LoVo (cell line): ENCODE results near the gene PRICKLE3.
"Not testable (repeated sequence)": the region's sequence is repeated elsewhere in the genome, so short reads cannot be mapped to it uniquely, and the experiment has no call there.

ENCODE experiments used
- DNase-seq: peaks from one replicate; pipeline ENCODE4 v3.0.0-alpha.2; 2016; ENCODE audit warnings: low spot score

PRICKLE3 gene

GRCh38 chrX:49161632-49162031, 24.5 kb downstream of the PRICKLE3 start:
- DNase-seq = no peak

DNA sequence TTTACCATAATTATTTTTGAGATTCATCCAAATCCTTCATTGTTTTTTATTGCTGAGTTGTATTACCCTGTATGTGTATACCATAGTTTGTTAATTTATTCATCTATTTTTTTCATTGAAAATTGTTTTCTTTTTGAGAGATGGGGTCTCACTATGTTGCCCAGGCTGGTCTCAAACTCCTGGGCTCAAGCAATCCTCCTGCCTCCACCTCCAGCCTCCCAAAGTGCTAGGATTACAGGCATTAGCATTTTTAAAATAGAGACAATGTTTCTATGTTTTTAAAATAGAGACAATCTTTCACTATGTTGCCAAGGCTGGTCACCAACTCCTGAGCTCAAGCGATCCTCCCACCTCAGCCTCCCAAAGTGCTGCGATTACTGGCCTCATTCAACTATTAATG, 25.3 kb downstream of the PRICKLE3 start:
- no peak for DNase-seq

GRCh38 chrX:49157194-49157593, 29.0 kb downstream of the PRICKLE3 start:
- DNase-seq = no peak

- DNase-seq = peak; percentile 70
These were observed 30.0 kb downstream of the PRICKLE3 start for GRCh38 chrX:49155900-49156837.

GRCh38 chrX:49155243-49155899, 30.8 kb downstream of the PRICKLE3 start:
- peak; percentile 66 for DNase-seq

- DNase-seq = no peak
These were observed 32.7 kb downstream of the PRICKLE3 start for GRCh38 chrX:49153467-49153866.

GRCh38 chrX:49149291-49149690, 36.9 kb downstream of the PRICKLE3 start:
- DNase-seq = not testable (repeated sequence)

GRCh38 chrX:49148390-49149100, 37.6 kb downstream of the PRICKLE3 start:
- peak; percentile 43 for DNase-seq

- DNase-seq = no peak
These were observed 38.2 kb downstream of the PRICKLE3 start for GRCh38 chrX:49147936-49148335.

- no peak for DNase-seq
These were observed 38.9 kb downstream of the PRICKLE3 start for GRCh38 chrX:49147282-49147681.

GRCh38 chrX:49143154-49143553, 43.0 kb downstream of the PRICKLE3 start:
- not testable (repeated sequence) for DNase-seq

- DNase-seq = not testable (repeated sequence)
These were observed 43.9 kb downstream of the PRICKLE3 start for GRCh38 chrX:49142264-49142663.

- no peak for DNase-seq
These were observed 46.5 kb downstream of the PRICKLE3 start for GRCh38 chrX:49139713-49140112.

- no peak for DNase-seq
These were observed 48.7 kb downstream of the PRICKLE3 start for GRCh38 chrX:49137492-49137891.

DNA sequence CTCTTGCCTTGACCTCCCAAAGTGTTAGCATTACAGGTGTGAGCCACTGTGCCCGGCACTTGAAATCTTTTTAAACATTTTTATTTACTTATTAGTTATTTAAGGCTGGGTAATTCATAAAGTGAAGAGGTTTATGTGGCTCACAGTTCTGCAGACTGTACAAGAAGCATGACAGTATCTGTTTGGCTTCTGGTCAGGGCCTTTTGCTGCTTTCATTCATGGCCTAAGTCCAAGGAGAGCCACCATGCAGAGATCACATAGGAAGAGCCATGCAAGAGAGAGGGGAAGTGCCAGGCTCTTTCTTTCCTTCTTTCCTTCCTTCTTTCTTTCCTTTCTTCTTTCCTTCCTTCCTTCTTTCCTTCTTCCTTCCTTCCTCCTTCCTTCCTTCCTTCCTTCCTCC, 52.4 kb downstream of the PRICKLE3 start:
- no peak for DNase-seq

DNA sequence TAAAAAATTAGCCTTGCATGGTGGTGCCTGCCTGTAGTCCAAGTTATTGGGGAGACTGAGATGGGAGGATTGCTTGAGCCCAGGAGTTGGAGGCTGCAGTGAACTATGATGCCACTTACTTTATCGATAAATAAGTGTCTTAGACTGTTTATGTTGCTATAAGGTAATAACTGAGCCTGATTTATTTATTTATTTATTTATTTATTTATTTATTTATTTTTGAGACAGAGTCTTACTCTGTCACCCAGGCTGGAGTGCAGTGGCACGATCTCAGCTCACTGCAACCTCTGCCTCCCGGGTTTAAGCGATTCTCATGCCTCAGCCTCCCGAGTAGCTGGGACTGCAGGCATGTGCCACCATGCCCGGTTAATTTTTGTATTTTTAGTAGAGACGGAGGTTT, 53.9 kb downstream of the PRICKLE3 start:
- DNase-seq = not testable (repeated sequence)

DNA sequence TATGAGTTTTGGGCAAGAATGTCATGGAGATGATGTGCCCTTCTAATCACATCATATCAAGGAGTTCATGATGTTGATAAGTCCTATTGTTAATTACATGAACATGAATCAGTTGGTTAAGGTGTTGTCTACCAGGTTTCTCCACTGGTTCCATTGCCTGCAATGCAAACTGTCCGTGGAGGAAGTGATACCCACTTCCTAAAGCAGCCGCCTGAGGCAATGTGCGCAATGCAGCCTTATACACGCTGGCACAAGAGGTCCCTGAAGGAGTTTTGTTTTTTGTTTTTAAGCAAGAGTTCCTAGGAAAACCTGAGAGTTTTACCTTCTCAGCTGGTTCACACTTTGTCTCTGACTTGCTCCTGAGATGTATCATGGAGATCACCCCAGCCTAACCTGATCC, 56.7 kb downstream of the PRICKLE3 start:
- DNase-seq = no peak

- DNase-seq = not testable (repeated sequence)
These were observed 58.4 kb downstream of the PRICKLE3 start for GRCh38 chrX:49127742-49128258.
